K562 (cell line): Measurements from ENCODE around the gene SH2D4B. TPM values are rescaled to one million over a fixed set of nuclear protein-coding genes. Genes with fewer than 3 reads are reported as not detected.
A peak's percentile ranks its signal among the peaks of the same experiment; 100 is the strongest.

ENCODE experiments used
- ARHGAP35 ChIP-seq: fragments of 450-650 bp; IDR thresholded peaks from 2 replicates; pipeline ENCODE4 v1.6.1; 2018; ENCODE audit not compliant: partially characterized antibody
- C11orf30 ChIP-seq: fragments of 450-650 bp; IDR thresholded peaks from 2 replicates; pipeline ENCODE4 v1.6.1; 2016; ENCODE audit warnings: low read depth, mild to moderate bottlenecking
- ETV6 ChIP-seq, 3 experiments: fragments of 150-350 bp in 1 of 3; sonication (generic) in 1 of 3; formaldehyde crosslinking in 1 of 3; IDR thresholded peaks; 2 replicates each; pipeline versions ENCODE4 v1.6.1 to v1.8.0; 2014 to 2022; ENCODE audit warnings: borderline replicate concordance in 2 of 3, low read depth in 2 of 3, antibody characterized with exemption in 1 of 3, low read length in 1 of 3, mild to moderate bottlenecking in 1 of 3, missing genetic modification reagents in 1 of 3
- KLF16 ChIP-seq: IDR thresholded peaks from 2 replicates; pipeline ENCODE4 v1.6.1; 2016; ENCODE audit warnings: antibody characterized with exemption
- RAD21 ChIP-seq, 2 experiments: fragments of 250-450 bp in 1 of 2; fragments of 450-650 bp in 1 of 2; sonication (Bioruptor Pico) in 1 of 2; formaldehyde crosslinking in 1 of 2; IDR thresholded peaks in 1 of 2; conservative IDR thresholded peaks in 1 of 2; 2 replicates each; pipeline versions ENCODE4 v1.4.0 to v1.8.0; 2020 to 2022; ENCODE audit warnings: mild to moderate bottlenecking in 2 of 2, moderate library complexity in 1 of 2
- SMARCC2 ChIP-seq: fragments of 450-650 bp; IDR thresholded peaks from 2 replicates; pipeline ENCODE4 v1.6.1; 2017; ENCODE audit warnings: antibody characterized with exemption, moderate library complexity, mild to moderate bottlenecking, low read depth
- SMC3 ChIP-seq: conservative IDR thresholded peaks from 2 replicates; pipeline ENCODE4 v1.6.1; 2011; ENCODE audit warnings: low read depth, low read length, improper control_type of control experiment; ENCODE audit not compliant: insufficient read depth
- STAG1 ChIP-seq: sonication (generic); formaldehyde crosslinking; IDR thresholded peaks from 2 replicates; pipeline ENCODE4 v1.5.0; 2020; ENCODE audit warnings: missing genetic modification reagents, borderline replicate concordance
- ZKSCAN1 ChIP-seq: fragments of 150-350 bp; IDR thresholded peaks from 2 replicates; pipeline ENCODE4 v1.6.1; 2016; ENCODE audit warnings: low read depth, low read length
- ZNF133 ChIP-seq: fragments of 250-450 bp; sonication (Bioruptor Pico); IDR thresholded peaks from 2 replicates; pipeline ENCODE4 v1.4.0; 2020; ENCODE audit warnings: mild to moderate bottlenecking
- ZNF507 ChIP-seq: conservative IDR thresholded peaks from 2 replicates; pipeline ENCODE4 v1.6.1; 2017; ENCODE audit warnings: missing genetic modification characterization, missing compliant biosample characterization
- ZNF764 ChIP-seq: fragments of 250-450 bp; sonication (Bioruptor Pico); IDR thresholded peaks from 2 replicates; pipeline ENCODE4 v1.4.0; 2020; ENCODE audit warnings: low read depth, mild to moderate bottlenecking, moderate library complexity
- polyA plus RNA-seq, 8 experiments: library from polyadenylated mRNA; depleted of rRNA in 4 of 8; stranded (reverse) in 5 of 8; unstranded in 3 of 8; fragments of >200 nt; fragmentation: Nextera tagmentation in 2 of 8; fragmentation: Illumina TruSeq in 1 of 8; extraction: Ambion mirVana in 2 of 8; extraction: Trizol in 1 of 8; gene quantifications; 2 replicates each; pipeline versions ENCODE4 v1.2.1 to v1.2.3, GENCODE V29; 2011 to 2014; ENCODE audit warnings: inconsistent platforms in 1 of 8, missing spikeins in 1 of 8
- total RNA-seq, 7 experiments: library from RNA; depleted of rRNA in 6 of 7; stranded (reverse); fragments of >200 nt in 6 of 7; fragmentation: Illumina TruSeq in 2 of 7; extraction: Trizol in 2 of 7; gene quantifications; 2 replicates each; pipeline versions ENCODE4 v1.2.1 to v1.2.3, GENCODE V29; 2011 to 2021; ENCODE audit warnings: low replicate concordance in 1 of 7
- TF ChIP-seq, protein P1 (sequence below): sonication (generic); formaldehyde crosslinking; IDR thresholded peaks from 2 replicates; pipeline ENCODE4 v1.8.0; 2022; ENCODE audit warnings: mild to moderate bottlenecking, low read depth, missing genetic modification reagents
- TF ChIP-seq, protein P2 (sequence below): fragments of 250-450 bp; sonication (Bioruptor Pico); IDR thresholded peaks from 2 replicates; pipeline ENCODE4 v1.8.0; 2021; ENCODE audit warnings: borderline replicate concordance, mild to moderate bottlenecking, moderate library complexity; ENCODE audit not compliant: poor library complexity, severe bottlenecking
- TF ChIP-seq, protein P3 (sequence below): sonication (generic); formaldehyde crosslinking; IDR thresholded peaks from 2 replicates; pipeline ENCODE4 v1.8.1; 2023; ENCODE audit warnings: mild to moderate bottlenecking, missing genetic modification reagents
- TF ChIP-seq, protein P4 (sequence below), 3 experiments: IDR thresholded peaks in 2 of 3; conservative IDR thresholded peaks in 1 of 3; 2 replicates each; pipeline ENCODE4 v1.5.1; 2011 to 2012; ENCODE audit warnings: low read length in 3 of 3, mild to moderate bottlenecking in 3 of 3, control low read depth in 2 of 3, improper control_type of control experiment in 1 of 3, inconsistent platforms in 1 of 3, low read depth in 1 of 3, mixed read lengths in 1 of 3, moderate library complexity in 1 of 3; ENCODE audit not compliant: insufficient read depth in 2 of 3

The SH2D4B gene
- total and polyA plus RNA-seq, 9 of the 15 experiments (the other 6 are each of a cell fraction or from before 2014, with no cell fraction given): 0.03 to 0.14 (median 0.04) TPM; not detected in 4

DNA sequence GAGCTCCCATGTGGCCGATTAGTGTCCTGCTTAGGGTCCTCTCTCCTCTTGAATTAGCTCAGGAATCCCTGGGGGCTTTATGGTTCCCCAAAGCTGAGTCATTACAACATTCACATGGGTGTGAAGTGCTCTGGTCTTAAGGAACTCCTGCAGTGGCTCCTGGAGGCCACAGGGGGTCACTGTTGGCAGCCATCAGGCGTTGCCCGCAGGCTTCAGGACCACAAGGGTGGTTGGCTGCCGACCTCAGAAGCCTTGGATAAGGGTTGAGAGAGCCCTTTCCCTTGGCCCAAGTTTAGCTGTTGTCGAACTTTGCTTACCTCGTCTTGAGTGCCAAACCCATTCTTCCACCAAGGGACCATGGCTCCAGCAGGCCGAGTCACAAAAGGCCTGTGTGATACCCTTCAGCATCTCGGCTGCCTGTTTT, 61.7 kb downstream of the SH2D4B start (continued):
- TF ChIP-seq, protein P1, sequence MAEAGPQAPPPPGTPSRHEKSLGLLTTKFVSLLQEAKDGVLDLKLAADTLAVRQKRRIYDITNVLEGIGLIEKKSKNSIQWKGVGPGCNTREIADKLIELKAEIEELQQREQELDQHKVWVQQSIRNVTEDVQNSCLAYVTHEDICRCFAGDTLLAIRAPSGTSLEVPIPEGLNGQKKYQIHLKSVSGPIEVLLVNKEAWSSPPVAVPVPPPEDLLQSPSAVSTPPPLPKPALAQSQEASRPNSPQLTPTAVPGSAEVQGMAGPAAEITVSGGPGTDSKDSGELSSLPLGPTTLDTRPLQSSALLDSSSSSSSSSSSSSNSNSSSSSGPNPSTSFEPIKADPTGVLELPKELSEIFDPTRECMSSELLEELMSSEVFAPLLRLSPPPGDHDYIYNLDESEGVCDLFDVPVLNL (CRISPR knock-in tag): no peak
- TF ChIP-seq ETV6 (IDR thresholded peaks at IDR 0.05; ENCODE audit: borderline replicate concordance in 1 of 2, low read depth in 2 of 2, low read length in 1 of 2): no peak
- no peak for TF ChIP-seq ETV6 (CRISPR knock-in tag; IDR thresholded peaks at IDR 0.05; ENCODE audit: borderline replicate concordance)
- TF ChIP-seq ZNF133 (CRISPR knock-in tag): no peak
- TF ChIP-seq SMARCC2: no peak
- peak; percentile 47 to 75 for TF ChIP-seq RAD21 (CRISPR knock-in tag; conservative IDR thresholded peaks at IDR 0.05 in 1 of 2, IDR thresholded peaks at IDR 0.05 in 1 of 2)
- TF ChIP-seq SMC3: peak; percentile 69
- TF ChIP-seq STAG1 (CRISPR knock-in tag): peak; percentile 63; the same call in 1 of the 2 replicates
- TF ChIP-seq ZNF764 (CRISPR knock-in tag): no peak
- TF ChIP-seq, protein P2, sequence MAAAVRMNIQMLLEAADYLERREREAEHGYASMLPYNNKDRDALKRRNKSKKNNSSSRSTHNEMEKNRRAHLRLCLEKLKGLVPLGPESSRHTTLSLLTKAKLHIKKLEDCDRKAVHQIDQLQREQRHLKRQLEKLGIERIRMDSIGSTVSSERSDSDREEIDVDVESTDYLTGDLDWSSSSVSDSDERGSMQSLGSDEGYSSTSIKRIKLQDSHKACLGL (CRISPR knock-in tag): no peak
- TF ChIP-seq, protein P3, sequence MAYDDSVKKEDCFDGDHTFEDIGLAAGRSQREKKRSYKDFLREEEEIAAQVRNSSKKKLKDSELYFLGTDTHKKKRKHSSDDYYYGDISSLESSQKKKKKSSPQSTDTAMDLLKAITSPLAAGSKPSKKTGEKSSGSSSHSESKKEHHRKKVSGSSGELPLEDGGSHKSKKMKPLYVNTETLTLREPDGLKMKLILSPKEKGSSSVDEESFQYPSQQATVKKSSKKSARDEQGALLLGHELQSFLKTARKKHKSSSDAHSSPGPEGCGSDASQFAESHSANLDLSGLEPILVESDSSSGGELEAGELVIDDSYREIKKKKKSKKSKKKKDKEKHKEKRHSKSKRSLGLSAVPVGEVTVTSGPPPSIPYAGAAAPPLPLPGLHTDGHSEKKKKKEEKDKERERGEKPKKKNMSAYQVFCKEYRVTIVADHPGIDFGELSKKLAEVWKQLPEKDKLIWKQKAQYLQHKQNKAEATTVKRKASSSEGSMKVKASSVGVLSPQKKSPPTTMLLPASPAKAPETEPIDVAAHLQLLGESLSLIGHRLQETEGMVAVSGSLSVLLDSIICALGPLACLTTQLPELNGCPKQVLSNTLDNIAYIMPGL (CRISPR knock-in tag): no peak
- no peak for TF ChIP-seq ARHGAP35
- TF ChIP-seq, protein P4, sequence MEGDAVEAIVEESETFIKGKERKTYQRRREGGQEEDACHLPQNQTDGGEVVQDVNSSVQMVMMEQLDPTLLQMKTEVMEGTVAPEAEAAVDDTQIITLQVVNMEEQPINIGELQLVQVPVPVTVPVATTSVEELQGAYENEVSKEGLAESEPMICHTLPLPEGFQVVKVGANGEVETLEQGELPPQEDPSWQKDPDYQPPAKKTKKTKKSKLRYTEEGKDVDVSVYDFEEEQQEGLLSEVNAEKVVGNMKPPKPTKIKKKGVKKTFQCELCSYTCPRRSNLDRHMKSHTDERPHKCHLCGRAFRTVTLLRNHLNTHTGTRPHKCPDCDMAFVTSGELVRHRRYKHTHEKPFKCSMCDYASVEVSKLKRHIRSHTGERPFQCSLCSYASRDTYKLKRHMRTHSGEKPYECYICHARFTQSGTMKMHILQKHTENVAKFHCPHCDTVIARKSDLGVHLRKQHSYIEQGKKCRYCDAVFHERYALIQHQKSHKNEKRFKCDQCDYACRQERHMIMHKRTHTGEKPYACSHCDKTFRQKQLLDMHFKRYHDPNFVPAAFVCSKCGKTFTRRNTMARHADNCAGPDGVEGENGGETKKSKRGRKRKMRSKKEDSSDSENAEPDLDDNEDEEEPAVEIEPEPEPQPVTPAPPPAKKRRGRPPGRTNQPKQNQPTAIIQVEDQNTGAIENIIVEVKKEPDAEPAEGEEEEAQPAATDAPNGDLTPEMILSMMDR (IDR thresholded peaks at IDR 0.05 in 2 of 3, conservative IDR thresholded peaks at IDR 0.05 in 1 of 3; ENCODE audit: insufficient read depth in 2 of 3, low read depth in 1 of 3, low read length in 3 of 3): peak; percentile 91 to 98 (median 92)
- TF ChIP-seq KLF16: peak; percentile 34; the same call in 1 of the 2 replicates
- peak; percentile 30 for TF ChIP-seq C11orf30
- no peak for TF ChIP-seq ZKSCAN1
- no peak for TF ChIP-seq ZNF507 (tag)
